Fibroblast of skin of right quadriceps (primary cell): Measurements from ENCODE around the gene ITPRIPL2.
A peak's percentile ranks its signal among the peaks of the same experiment; 100 is the strongest.

Experiments used
- DNase-seq: peaks from one replicate; pipeline ENCODE4 v3.0.0-alpha.2; 2013

The ITPRIPL2 gene

GRCh38 chr16:19093631-19094541 lies 19.9 kb upstream of the ITPRIPL2 start:
- no peak for DNase-seq

- DNase-seq, result no peak
Measured at GRCh38 chr16:19094542-19095365, 19.0 kb upstream of the ITPRIPL2 start.

- no peak for DNase-seq
Measured at GRCh38 chr16:19095654-19096053, 18.1 kb upstream of the ITPRIPL2 start.

GRCh38 chr16:19098173-19098572 lies 15.6 kb upstream of the ITPRIPL2 start:
- DNase-seq, result no peak

GRCh38 chr16:19102187-19102872 lies 11.4 kb upstream of the ITPRIPL2 start:
- DNase-seq, result peak; percentile 49

GRCh38 chr16:19104607-19105006 lies 9.2 kb upstream of the ITPRIPL2 start:
- no peak for DNase-seq

GRCh38 chr16:19105131-19105530 lies 8.6 kb upstream of the ITPRIPL2 start:
- DNase-seq, result no peak

GRCh38 chr16:19105891-19106624 lies 7.7 kb upstream of the ITPRIPL2 start:
- peak; percentile 32 for DNase-seq

- DNase-seq, result no peak
Measured at GRCh38 chr16:19106625-19107020, 7.1 kb upstream of the ITPRIPL2 start.

GRCh38 chr16:19108409-19109287 lies 5.1 kb upstream of the ITPRIPL2 start:
- DNase-seq, result no peak

GRCh38 chr16:19109288-19109664 lies 4.5 kb upstream of the ITPRIPL2 start:
- no peak for DNase-seq

GRCh38 chr16:19110537-19111360 lies 3.0 kb upstream of the ITPRIPL2 start:
- no peak for DNase-seq

GRCh38 chr16:19112099-19112407 lies 1.7 kb upstream of the ITPRIPL2 start:
- no peak for DNase-seq

- peak; percentile 64 for DNase-seq
Measured at GRCh38 chr16:19114359-19115147, 789 bp downstream of the ITPRIPL2 start.

GRCh38 chr16:19115148-19116021 lies 1.6 kb downstream of the ITPRIPL2 start:
- DNase-seq, result no peak

GRCh38 chr16:19116711-19117449 lies 3.1 kb downstream of the ITPRIPL2 start:
- no peak for DNase-seq

GRCh38 chr16:19118938-19119431 lies 5.2 kb downstream of the ITPRIPL2 start:
- peak; percentile 86 for DNase-seq

GRCh38 chr16:19119564-19119963 lies 5.8 kb downstream of the ITPRIPL2 start:
- DNase-seq, result peak; percentile 85
